SK-N-SH (cell line): ENCODE measurements around the gene ASIC4. TPM values are rescaled to one million over a fixed set of nuclear protein-coding genes. Genes with fewer than 3 reads are reported as not detected.

ENCODE experiments used
- CTCF ChIA-PET: fragments of 300-600, 350-600 bp; formaldehyde crosslinking; extraction: SDS; loops from one replicate; lab custom pipeline; 2021; lab: Yijun Ruan, JAX
- POLR2A ChIA-PET: fragments of 350-600 bp; sonication (Branson Sonifier 250); formaldehyde crosslinking; extraction: SDS; loops from one replicate; lab custom pipeline; 2020; ENCODE audit warnings: antibody characterized with exemption, inconsistent platforms; lab: Yijun Ruan, JAX
- DNase-seq: peaks from one replicate; pipeline ENCODE4 v3.0.0; 2012
- H2AFZ ChIP-seq: fragments of 200-600 bp; sonication (generic); 2 replicates; pipeline ENCODE4 v1.8.1; 2016; ENCODE audit warnings: antibody characterized with exemption, mild to moderate bottlenecking, low read depth
- H3F3A ChIP-seq: fragments of 200-600 bp; sonication (generic); replicated peaks from 2 replicates; pipeline ENCODE3; 2016; ENCODE audit warnings: antibody characterized with exemption, mild to moderate bottlenecking; ENCODE audit not compliant: insufficient read depth
- H3K27ac ChIP-seq, 2 experiments: fragments of 200-500 bp in 1 of 2; fragments of 200-600 bp in 1 of 2; sonication (Bioruptor generic) in 1 of 2; sonication (generic), shearing (Covaris generic) in 1 of 2; 2 replicates each; pipeline versions ENCODE4 v1.5.1 to v1.6.1; 2014 to 2016; ENCODE audit warnings: low read depth in 2 of 2, inconsistent platforms in 1 of 2, low read length in 1 of 2, mild to moderate bottlenecking in 1 of 2, mixed read lengths in 1 of 2
- H3K27me3 ChIP-seq: fragments of 200-600 bp; sonication (generic), shearing (Covaris generic); 2 replicates; pipeline ENCODE4 v1.6.1; 2016; ENCODE audit warnings: mixed run types; ENCODE audit not compliant: insufficient read depth
- H3K36me3 ChIP-seq, 2 experiments: fragments of 200-500 bp in 1 of 2; fragments of 200-600 bp in 1 of 2; sonication (Bioruptor generic) in 1 of 2; sonication (generic) in 1 of 2; replicated peaks in 1 of 2; 2 replicates each; pipeline versions ENCODE3 to v1.5.1; 2014 to 2016; ENCODE audit warnings: low read length in 1 of 2, mild to moderate bottlenecking in 1 of 2; ENCODE audit not compliant: insufficient read depth in 2 of 2, control insufficient read depth in 1 of 2
- H3K4me1 ChIP-seq, 2 experiments: fragments of 200-500 bp in 1 of 2; fragments of 200-600 bp in 1 of 2; sonication (Bioruptor generic) in 1 of 2; sonication (generic), shearing (Covaris generic) in 1 of 2; 2 replicates each; pipeline versions ENCODE4 v1.5.1 to v1.6.1; 2014 to 2016; ENCODE audit warnings: low read depth in 1 of 2, low read length in 1 of 2, mixed run types in 1 of 2; ENCODE audit not compliant: insufficient read depth in 2 of 2, control insufficient read depth in 1 of 2
- H3K4me2 ChIP-seq: fragments of 200-600 bp; sonication (generic), shearing (Covaris generic); 2 replicates; pipeline ENCODE4 v1.6.1; 2017; ENCODE audit warnings: mixed run types
- H3K4me3 ChIP-seq, 2 experiments: fragments of 200-500 bp in 1 of 2; fragments of 200-600 bp in 1 of 2; sonication (Bioruptor generic) in 1 of 2; sonication (generic), shearing (Covaris generic) in 1 of 2; 2 replicates each; pipeline versions ENCODE4 v1.5.1 to v1.8.1; 2014 to 2016; ENCODE audit warnings: low read depth in 2 of 2, inconsistent platforms in 1 of 2, low read length in 1 of 2, mild to moderate bottlenecking in 1 of 2, mixed read lengths in 1 of 2, moderate library complexity in 1 of 2
- H3K79me2 ChIP-seq: fragments of 200-600 bp; sonication (generic); 2 replicates; pipeline ENCODE4 v1.8.1; 2017; ENCODE audit warnings: mild to moderate bottlenecking; ENCODE audit not compliant: insufficient read depth
- H3K9ac ChIP-seq: fragments of 200-600 bp; sonication (generic); 2 replicates; pipeline ENCODE4 v1.6.1; 2017; ENCODE audit warnings: mixed run types
- H3K9me2 ChIP-seq: fragments of 200-600 bp; sonication (generic); 2 replicates; pipeline ENCODE4 v1.6.1; 2017; ENCODE audit warnings: mixed run types
- H3K9me3 ChIP-seq: fragments of 200-600 bp; sonication (generic); 2 replicates; pipeline ENCODE4 v1.6.1; 2017; ENCODE audit warnings: mixed run types, mild to moderate bottlenecking, moderate library complexity
- H4K20me1 ChIP-seq: fragments of 200-600 bp; sonication (generic); 2 replicates; pipeline ENCODE4 v1.6.1; 2017; ENCODE audit warnings: mild to moderate bottlenecking, mixed run types; ENCODE audit not compliant: insufficient read depth
- CHD2 ChIP-seq: fragments of 150-350 bp; IDR thresholded peaks from 2 replicates; pipeline ENCODE4 v1.6.1; 2018; ENCODE audit warnings: low read length; ENCODE audit not compliant: partially characterized antibody
- ELF1 ChIP-seq: IDR thresholded peaks from 2 replicates; pipeline ENCODE4 v1.4.0; 2012
- FOSL2 ChIP-seq: IDR thresholded peaks from 2 replicates; pipeline ENCODE4 v1.4.0; 2012; ENCODE audit warnings: low read depth, mild to moderate bottlenecking, moderate library complexity, borderline replicate concordance
- GATA2 ChIP-seq: sonication (generic); formaldehyde crosslinking; IDR thresholded peaks from 2 replicates; pipeline ENCODE4 v1.5.0; 2020; ENCODE audit warnings: mild to moderate bottlenecking, missing genetic modification reagents
- JUND ChIP-seq: IDR thresholded peaks from 2 replicates; pipeline ENCODE4 v1.4.0; 2012
- MXI1 ChIP-seq: IDR thresholded peaks from 2 replicates; pipeline ENCODE4 v1.6.1; 2012; ENCODE audit warnings: mild to moderate bottlenecking, low read depth, low read length, improper control_type of control experiment
- PBX3 ChIP-seq: IDR thresholded peaks from 2 replicates; pipeline ENCODE4; 2012
- RCOR1 ChIP-seq: fragments of 150-350 bp; IDR thresholded peaks from 2 replicates; pipeline ENCODE4 v1.6.1; 2017; ENCODE audit warnings: antibody characterized with exemption, low read length
- REST ChIP-seq: IDR thresholded peaks from 2 replicates; pipeline ENCODE4 v1.6.1; 2012; ENCODE audit warnings: mild to moderate bottlenecking, low read depth, low read length, moderate library complexity
- RFX5 ChIP-seq: IDR thresholded peaks from 2 replicates; pipeline ENCODE4 v1.6.1; 2012; ENCODE audit warnings: mild to moderate bottlenecking, improper control_type of control experiment, low read length
- SMC3 ChIP-seq: IDR thresholded peaks from 2 replicates; pipeline ENCODE4 v1.6.1; 2012; ENCODE audit warnings: low read depth, low read length, improper control_type of control experiment
- TAF1 ChIP-seq: IDR thresholded peaks from 2 replicates; pipeline ENCODE4 v1.6.1; 2012; ENCODE audit warnings: low read depth, mild to moderate bottlenecking, low read length, moderate library complexity, borderline replicate concordance
- TCF12 ChIP-seq: IDR thresholded peaks from 2 replicates; pipeline ENCODE4 v1.4.0; 2012
- ZBTB33 ChIP-seq: IDR thresholded peaks from 2 replicates; pipeline ENCODE4 v1.4.0; 2012; ENCODE audit warnings: low read depth, borderline replicate concordance
- WGBS: methylation state at CpG from one replicate; pipeline ENCODE4 v1.1.6; 2017; ENCODE audit warnings: low lambda C conversion rate; 5-methylcytosine and 5-hydroxymethylcytosine counted together
- polyA plus RNA-seq, 3 experiments: library from polyadenylated mRNA; depleted of rRNA; stranded (reverse); fragments of >200 nt; gene quantifications; 2 replicates each; pipeline ENCODE4 v1.2.3, GENCODE V29; 2012

ASIC4 gene
- polyA plus RNA-seq, 1 of the 3 experiments (the other 2 are of a cell fraction) = 0.05 TPM

GRCh38 chr2:219469186-219469724 is 45.0 kb upstream of the ASIC4 start:
- no peak overlapping the region for H2AFZ ChIP-seq

More at GRCh38 chr2:219469186-219469724, 45.0 kb upstream of the ASIC4 start:
- Histone ChIP-seq H3K4me2 (peak overlapping the region; percentile 38; the same call in 1 of the 2 replicates), H3K4me1 (peaks cover 12 to 26% of the 10 kb centered on the region in 2 experiments; a peak in 3 of 4 replicates), H3F3A (no peaks in the 10 kb centered on the region), H3K9me2 (no peaks in the 10 kb centered on the region), H3K9me3 (no peaks in the 10 kb centered on the region), H3K27ac (peak overlapping the region in 1 of 2 experiments; percentile 41; a peak in 2 of 4 replicates), H3K9ac (no peak overlapping the region), H3K4me3 (no peak overlapping the region), H3K79me2 (no peaks in the 10 kb centered on the region), H4K20me1 (no peaks in the 10 kb centered on the region), H3K27me3 (no peaks in the 10 kb centered on the region), H3K36me3 (peaks cover 16 to 64% of the 10 kb centered on the region in 2 experiments)
- CTCF ChIA-PET = interaction anchor here (1.2 to 56.4 kb wide), 4 partner anchors 12 to 66 kb away, joined by 5 to 2824 read pairs (median 88); partner anchors contain the start of genes ASIC4, CHPF, GMPPA and TMEM198
- WGBS = 93% methylated on average over 5 of the region's 16 CpGs
- no peak for DNase-seq
- TF ChIP-seq RFX5 (no peak), FOSL2 (peak; percentile 78; the same call in 1 of the 2 replicates), ZBTB33 (no peak), JUND (peak; percentile 60; the same call in 1 of the 2 replicates), TAF1 (0 out of 2 replicates have a peak, but pooled peaks have one; percentile 22), MXI1 (no peak), TCF12 (peak; percentile 39; the same call in 1 of the 2 replicates), GATA2 (CRISPR knock-in tag) (no peak), REST (no peak), ELF1 (no peak), SMC3 (no peak), CHD2 (no peak), PBX3 (0 out of 2 replicates have a peak, but pooled peaks have one; percentile 21), RCOR1 (no peak)
- POLR2A ChIA-PET = no interaction called here
